NB4 (cell line): ENCODE data around the gene CCDC170.

Source experiments
- CTCF ChIP-seq: IDR thresholded peaks from one replicate; pipeline ENCODE4 v1.5.1; 2012; ENCODE audit warnings: low read depth, low read length
- MAX ChIP-seq: IDR thresholded peaks from 2 replicates; pipeline ENCODE4 v1.6.1; 2011; ENCODE audit warnings: low read depth, low read length
- MYC ChIP-seq: IDR thresholded peaks from 2 replicates; pipeline ENCODE4 v1.6.1; 2011; ENCODE audit warnings: low read depth, low read length
- POLR2A ChIP-seq: IDR thresholded peaks from 2 replicates; pipeline ENCODE4 v1.6.1; 2011; ENCODE audit warnings: mild to moderate bottlenecking; ENCODE audit not compliant: insufficient read length; ENCODE audit errors: extremely low read depth

- no peak for TF ChIP-seq MAX
- no peak for TF ChIP-seq CTCF
- TF ChIP-seq POLR2A = no peak
- no peak for TF ChIP-seq MYC
These were observed 176.3 kb downstream of the CCDC170 start for GRCh38 chr6:151670116-151670515.
